ENCODE measurements around the gene RTP5.

GRCh38 chr2:241887806-241888522 lies 18.4 kb downstream of the RTP5 start:
- TF ChIP-seq CTCF (IDR thresholded peaks at IDR 0.05 in 8 of 11, conservative IDR thresholded peaks at IDR 0.05 in 3 of 11) (no peak), POLR2A (IDR thresholded peaks at IDR 0.05) (no peak), POLR2AphosphoS5 (IDR thresholded peaks at IDR 0.05) (no peak)
